Measurements from ENCODE around the gene RRAS.

RRAS gene

DNA sequence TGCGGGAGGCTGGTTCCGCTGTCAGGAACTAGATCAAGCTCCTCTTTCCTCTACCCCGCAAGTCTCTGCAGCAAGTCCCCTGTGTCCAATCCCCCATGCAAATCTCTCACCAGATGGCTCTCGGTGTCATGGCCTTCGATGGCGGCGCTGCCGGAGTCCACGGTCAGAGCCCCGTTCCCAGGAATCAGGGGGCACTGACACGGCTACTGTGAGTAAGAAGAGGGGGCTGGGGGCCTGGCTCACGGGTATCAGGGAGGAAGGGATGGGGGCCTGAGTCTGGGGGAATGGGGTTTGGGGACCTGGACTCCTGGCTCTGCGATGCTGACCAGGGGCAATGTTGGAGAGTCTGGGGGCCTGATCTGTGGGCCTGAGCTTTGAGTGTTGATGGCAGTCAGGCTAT, 6.1 kb upstream of the RRAS start:
- no peak for TF ChIP-seq SIN3A (IDR thresholded peaks at IDR 0.05; ENCODE audit: borderline replicate concordance, insufficient read depth, low read length)
- TF ChIP-seq, protein P1, sequence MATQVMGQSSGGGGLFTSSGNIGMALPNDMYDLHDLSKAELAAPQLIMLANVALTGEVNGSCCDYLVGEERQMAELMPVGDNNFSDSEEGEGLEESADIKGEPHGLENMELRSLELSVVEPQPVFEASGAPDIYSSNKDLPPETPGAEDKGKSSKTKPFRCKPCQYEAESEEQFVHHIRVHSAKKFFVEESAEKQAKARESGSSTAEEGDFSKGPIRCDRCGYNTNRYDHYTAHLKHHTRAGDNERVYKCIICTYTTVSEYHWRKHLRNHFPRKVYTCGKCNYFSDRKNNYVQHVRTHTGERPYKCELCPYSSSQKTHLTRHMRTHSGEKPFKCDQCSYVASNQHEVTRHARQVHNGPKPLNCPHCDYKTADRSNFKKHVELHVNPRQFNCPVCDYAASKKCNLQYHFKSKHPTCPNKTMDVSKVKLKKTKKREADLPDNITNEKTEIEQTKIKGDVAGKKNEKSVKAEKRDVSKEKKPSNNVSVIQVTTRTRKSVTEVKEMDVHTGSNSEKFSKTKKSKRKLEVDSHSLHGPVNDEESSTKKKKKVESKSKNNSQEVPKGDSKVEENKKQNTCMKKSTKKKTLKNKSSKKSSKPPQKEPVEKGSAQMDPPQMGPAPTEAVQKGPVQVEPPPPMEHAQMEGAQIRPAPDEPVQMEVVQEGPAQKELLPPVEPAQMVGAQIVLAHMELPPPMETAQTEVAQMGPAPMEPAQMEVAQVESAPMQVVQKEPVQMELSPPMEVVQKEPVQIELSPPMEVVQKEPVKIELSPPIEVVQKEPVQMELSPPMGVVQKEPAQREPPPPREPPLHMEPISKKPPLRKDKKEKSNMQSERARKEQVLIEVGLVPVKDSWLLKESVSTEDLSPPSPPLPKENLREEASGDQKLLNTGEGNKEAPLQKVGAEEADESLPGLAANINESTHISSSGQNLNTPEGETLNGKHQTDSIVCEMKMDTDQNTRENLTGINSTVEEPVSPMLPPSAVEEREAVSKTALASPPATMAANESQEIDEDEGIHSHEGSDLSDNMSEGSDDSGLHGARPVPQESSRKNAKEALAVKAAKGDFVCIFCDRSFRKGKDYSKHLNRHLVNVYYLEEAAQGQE (IDR thresholded peaks at IDR 0.05; ENCODE audit: insufficient read depth in 1 of 2, low read depth in 2 of 2, low read length in 2 of 2), result no peak
- no peak for TF ChIP-seq FOXP2 (optimal IDR thresholded peaks at IDR 0.05; ENCODE audit: borderline replicate concordance, extremely low read depth, extremely low read length, insufficient read depth)
- TF ChIP-seq TAF1 (IDR thresholded peaks at IDR 0.05; ENCODE audit: borderline replicate concordance, insufficient read depth, low read length), result no peak
- no peak for TF ChIP-seq POLR2AphosphoS5 (IDR thresholded peaks at IDR 0.05; ENCODE audit: low read depth, low read length)

DNA sequence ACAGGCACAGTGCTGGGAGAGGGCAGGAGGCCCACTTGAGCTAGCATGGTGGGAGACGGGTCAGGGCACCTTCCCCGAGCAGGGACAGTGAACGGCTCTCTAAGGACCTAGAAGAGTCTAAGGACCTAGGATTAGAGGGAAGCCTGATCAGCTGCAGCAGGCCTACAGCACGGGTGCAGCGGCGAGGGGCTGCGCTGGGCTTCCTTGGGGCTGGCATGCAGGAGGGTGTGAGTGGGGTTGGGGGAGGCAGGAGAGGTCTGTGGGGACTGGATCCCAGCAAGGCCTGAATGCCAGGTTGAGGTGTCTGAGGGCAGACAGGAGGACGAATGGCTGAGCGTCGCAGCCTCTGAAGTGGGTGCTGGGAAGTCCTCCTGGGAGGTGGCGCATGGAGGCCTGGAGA, 5.6 kb upstream of the RRAS start:
- TF ChIP-seq SIN3A (IDR thresholded peaks at IDR 0.05; ENCODE audit: borderline replicate concordance, insufficient read depth, low read length), result no peak
- TF ChIP-seq FOXP2 (optimal IDR thresholded peaks at IDR 0.05; ENCODE audit: borderline replicate concordance, extremely low read depth, extremely low read length, insufficient read depth), result no peak
- no peak for TF ChIP-seq TAF1 (IDR thresholded peaks at IDR 0.05; ENCODE audit: borderline replicate concordance, insufficient read depth, low read length)
- no peak for TF ChIP-seq POLR2AphosphoS5 (IDR thresholded peaks at IDR 0.05; ENCODE audit: low read depth, low read length)
- TF ChIP-seq, protein P1 (IDR thresholded peaks at IDR 0.05; ENCODE audit: insufficient read depth in 1 of 2, low read depth in 2 of 2, low read length in 2 of 2), result no peak

DNA sequence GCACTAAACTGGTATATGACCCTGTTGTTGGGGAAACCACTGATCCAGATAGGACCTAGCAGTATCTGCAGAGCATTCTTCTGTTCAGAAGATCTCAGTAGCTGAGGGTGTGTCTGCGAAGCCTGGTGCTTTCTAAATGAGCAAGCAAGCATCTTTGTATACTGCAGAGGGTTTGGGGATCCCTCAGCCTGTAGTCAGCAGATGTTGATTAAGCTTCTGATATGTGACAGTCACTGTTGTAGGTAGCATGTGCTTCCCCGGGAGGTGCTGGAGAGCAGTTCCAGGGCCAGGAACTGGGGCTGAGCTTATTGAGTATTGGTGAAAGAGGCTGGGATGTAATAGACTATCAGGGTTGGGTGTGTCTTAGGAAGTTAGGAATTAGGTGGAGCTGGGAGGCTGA, 3.5 kb upstream of the RRAS start:
- no peak for TF ChIP-seq FOXP2 (optimal IDR thresholded peaks at IDR 0.05; ENCODE audit: borderline replicate concordance, extremely low read depth, extremely low read length, insufficient read depth)
- TF ChIP-seq POLR2AphosphoS5 (IDR thresholded peaks at IDR 0.05; ENCODE audit: low read depth, low read length), result 0 out of 2 replicates have a peak, but pooled peaks have one; percentile 24
- TF ChIP-seq, protein P1 (IDR thresholded peaks at IDR 0.05; ENCODE audit: insufficient read depth in 1 of 2, low read depth in 2 of 2, low read length in 2 of 2), result no peak
- no peak for TF ChIP-seq TAF1 (IDR thresholded peaks at IDR 0.05; ENCODE audit: borderline replicate concordance, insufficient read depth, low read length)
- no peak for TF ChIP-seq SIN3A (IDR thresholded peaks at IDR 0.05; ENCODE audit: borderline replicate concordance, insufficient read depth, low read length)

GRCh38 chr19:49642492-49643035, 2.6 kb upstream of the RRAS start:
- TF ChIP-seq, protein P1 (IDR thresholded peaks at IDR 0.05; ENCODE audit: insufficient read depth in 1 of 2, low read depth in 2 of 2, low read length in 2 of 2), result no peak
- TF ChIP-seq POLR2AphosphoS5 (IDR thresholded peaks at IDR 0.05; ENCODE audit: low read depth, low read length) (no peak), SIN3A (IDR thresholded peaks at IDR 0.05; ENCODE audit: borderline replicate concordance, insufficient read depth, low read length) (no peak), FOXP2 (optimal IDR thresholded peaks at IDR 0.05; ENCODE audit: borderline replicate concordance, extremely low read depth, extremely low read length, insufficient read depth) (no peak), TAF1 (IDR thresholded peaks at IDR 0.05; ENCODE audit: borderline replicate concordance, insufficient read depth, low read length) (no peak)

Data from PFSK-1 (cell line).